ENCODE measurements around the gene NARS2.

The NARS2 gene

GRCh38 chr11:78510597-78510996, 64.1 kb downstream of the NARS2 start:
- no peak for TF ChIP-seq CTCF (IDR thresholded peaks at IDR 0.05; ENCODE audit: poor library complexity, severe bottlenecking)
- Histone ChIP-seq H3K4me1 (ENCODE audit: insufficient read depth, poor library complexity, severe bottlenecking) (no peaks in the 10 kb centered on the region), H3K9me3 (ENCODE audit: severe bottlenecking) (peaks cover 3% of the 10 kb centered on the region), H3K36me3 (ENCODE audit: low read depth) (peaks cover 10% of the 10 kb centered on the region), H3K27ac (ENCODE audit: poor library complexity, severe bottlenecking) (no peak overlapping the region), H3K27me3 (ENCODE audit: insufficient read depth, poor library complexity, severe bottlenecking) (no peaks in the 10 kb centered on the region), H3K4me3 (ENCODE audit: severe bottlenecking) (no peak overlapping the region)
- DNase-seq (ENCODE audit: low spot score) (no peak), ATAC-seq (ENCODE audit: low read depth) (no peak)

- ATAC-seq (ENCODE audit: low read depth) = no peak
- Histone ChIP-seq H3K36me3 (ENCODE audit: low read depth) (peaks cover 10% of the 10 kb centered on the region), H3K27ac (ENCODE audit: poor library complexity, severe bottlenecking) (no peak overlapping the region), H3K4me3 (ENCODE audit: severe bottlenecking) (no peak overlapping the region), H3K9me3 (ENCODE audit: severe bottlenecking) (peaks cover 3% of the 10 kb centered on the region), H3K4me1 (ENCODE audit: insufficient read depth, poor library complexity, severe bottlenecking) (no peaks in the 10 kb centered on the region), H3K27me3 (ENCODE audit: insufficient read depth, poor library complexity, severe bottlenecking) (no peaks in the 10 kb centered on the region)
- TF ChIP-seq CTCF (IDR thresholded peaks at IDR 0.05; ENCODE audit: poor library complexity, severe bottlenecking) = no peak
- DNase-seq (ENCODE audit: low spot score) = no peak
Measured at GRCh38 chr11:78510025-78510596, 64.6 kb downstream of the NARS2 start.

- Histone ChIP-seq H3K27me3 (ENCODE audit: insufficient read depth, poor library complexity, severe bottlenecking) (no peaks in the 10 kb centered on the region), H3K27ac (ENCODE audit: poor library complexity, severe bottlenecking) (no peak overlapping the region), H3K4me1 (ENCODE audit: insufficient read depth, poor library complexity, severe bottlenecking) (no peaks in the 10 kb centered on the region), H3K9me3 (ENCODE audit: severe bottlenecking) (no peaks in the 10 kb centered on the region), H3K4me3 (ENCODE audit: severe bottlenecking) (no peak overlapping the region), H3K36me3 (ENCODE audit: low read depth) (no peaks in the 10 kb centered on the region)
- DNase-seq (ENCODE audit: low spot score) (no peak), ATAC-seq (ENCODE audit: low read depth) (no peak)
- no peak for TF ChIP-seq CTCF (IDR thresholded peaks at IDR 0.05; ENCODE audit: poor library complexity, severe bottlenecking)
Measured at GRCh38 chr11:78504708-78505107, 70.0 kb downstream of the NARS2 start.

GRCh38 chr11:78504181-78504580, 70.5 kb downstream of the NARS2 start:
- no peaks in the 10 kb centered on the region for H3K4me1 ChIP-seq (ENCODE audit: insufficient read depth, poor library complexity, severe bottlenecking)
- H3K36me3 ChIP-seq (ENCODE audit: low read depth) = no peaks in the 10 kb centered on the region
- H3K9me3 ChIP-seq (ENCODE audit: severe bottlenecking) = no peaks in the 10 kb centered on the region
- no peak overlapping the region for H3K27ac ChIP-seq (ENCODE audit: poor library complexity, severe bottlenecking)
- H3K4me3 ChIP-seq (ENCODE audit: severe bottlenecking) = no peak overlapping the region
- no peak for TF ChIP-seq CTCF (IDR thresholded peaks at IDR 0.05; ENCODE audit: poor library complexity, severe bottlenecking)
- no peaks in the 10 kb centered on the region for H3K27me3 ChIP-seq (ENCODE audit: insufficient read depth, poor library complexity, severe bottlenecking)
- ATAC-seq (ENCODE audit: low read depth) (no peak), DNase-seq (ENCODE audit: low spot score) (no peak)

GRCh38 chr11:78499971-78500370, 74.7 kb downstream of the NARS2 start:
- H3K27ac ChIP-seq (ENCODE audit: poor library complexity, severe bottlenecking) = no peak overlapping the region

More at GRCh38 chr11:78499971-78500370, 74.7 kb downstream of the NARS2 start:
- Histone ChIP-seq H3K9me3 (ENCODE audit: severe bottlenecking) (no peaks in the 10 kb centered on the region), H3K36me3 (ENCODE audit: low read depth) (no peaks in the 10 kb centered on the region), H3K27me3 (ENCODE audit: insufficient read depth, poor library complexity, severe bottlenecking) (no peaks in the 10 kb centered on the region), H3K4me3 (ENCODE audit: severe bottlenecking) (no peak overlapping the region), H3K4me1 (ENCODE audit: insufficient read depth, poor library complexity, severe bottlenecking) (no peaks in the 10 kb centered on the region)
- TF ChIP-seq CTCF (IDR thresholded peaks at IDR 0.05; ENCODE audit: poor library complexity, severe bottlenecking) = no peak
- ATAC-seq (ENCODE audit: low read depth) (no peak), DNase-seq (ENCODE audit: low spot score) (no peak)

All from RWPE2 (cell line).